ENCODE results near the gene TPM4.

Gene TPM4

GRCh38 chr19:16133818-16134217 lies 57.5 kb downstream of the TPM4 start:
- no peak for DNase-seq

- DNase-seq = no peak
Measured at GRCh38 chr19:16134510-16134909, 58.2 kb downstream of the TPM4 start.

GRCh38 chr19:16135430-16136127 lies 59.3 kb downstream of the TPM4 start:
- no peak for DNase-seq

GRCh38 chr19:16136185-16136999 lies 60.1 kb downstream of the TPM4 start:
- DNase-seq = peak; percentile 32

- no peak for DNase-seq
Measured at GRCh38 chr19:16139752-16140151, 63.5 kb downstream of the TPM4 start.

GRCh38 chr19:16141043-16141442 lies 64.7 kb downstream of the TPM4 start:
- no peak for DNase-seq

- DNase-seq = no peak
Measured at GRCh38 chr19:16142032-16142580, 65.8 kb downstream of the TPM4 start.

GRCh38 chr19:16143399-16144215 lies 67.3 kb downstream of the TPM4 start, which contains the start of gene HSH2D:
HSH2D (plus strand) TSS chr19:16143685; CDS start chr19:16148751, 5,066 bp downstream.
- DNase-seq = no peak

- no peak for DNase-seq
Measured at GRCh38 chr19:16144216-16144581, 67.9 kb downstream of the TPM4 start.

GRCh38 chr19:16146112-16146511 lies 69.8 kb downstream of the TPM4 start:
- no peak for DNase-seq

GRCh38 chr19:16148443-16149229 lies 72.3 kb downstream of the TPM4 start:
- no peak for DNase-seq
